ENCODE measurements around the gene PLEKHA6. TPM values are rescaled to one million over a fixed set of nuclear protein-coding genes. Genes with fewer than 3 reads are reported as not detected.

The PLEKHA6 gene
- total and polyA plus RNA-seq, 2 of the 4 experiments (the other 2 are of a cell fraction), result 8.2 to 19.9 TPM

- in situ Hi-C loops (cut with MboI; ENCODE audit: low sequenced_read_pairs) (no loop called here), dilution Hi-C loops (cut with HindIII; ENCODE audit: low sequenced_read_pairs, unreplicated experiment) (no loop called here), intact Hi-C loops (cut with micrococcal nuclease) (no loop called here)
- no peak overlapping the region for H2AK9ac ChIP-seq (replicated peaks; ENCODE audit: low read depth, low read length, poor library complexity)
- no peak overlapping the region for H3K4me3 ChIP-seq (ENCODE audit: insufficient read depth, low read depth, low read length)
- POLR2A ChIA-PET (ENCODE audit: unreplicated experiment), result no interaction called here
- H4K20me1 ChIP-seq (ENCODE audit: insufficient read depth, low read length), result no peaks in the 10 kb centered on the region
- H3K9me3 ChIP-seq (ENCODE audit: control insufficient read depth, insufficient read depth, low read length), result no peaks in the 10 kb centered on the region
- H3K9me1 ChIP-seq (ENCODE audit: insufficient read depth, low read length), result no peaks in the 10 kb centered on the region
- no peak overlapping the region for H3K4me2 ChIP-seq (ENCODE audit: low read depth, low read length)
- H2BK15ac ChIP-seq (ENCODE audit: low read depth, low read length), result no peak overlapping the region
- H2BK20ac ChIP-seq (ENCODE audit: low read depth, low read length), result no peak overlapping the region
- no peak overlapping the region for H3K14ac ChIP-seq (replicated peaks; ENCODE audit: low read depth, low read length)
- no peak overlapping the region for H3K56ac ChIP-seq (ENCODE audit: extremely low read depth, insufficient read depth, low read length)
- ATAC-seq (ENCODE audit: low read depth), result no peak
- H3K36me3 ChIP-seq (ENCODE audit: control insufficient read depth, insufficient read depth, low read length), result peaks cover 11% of the 10 kb centered on the region
- H4K8ac ChIP-seq (ENCODE audit: low read depth in 2 of 2, low read length in 2 of 2), result no peak overlapping the region
- no peak overlapping the region for H4K5ac ChIP-seq (ENCODE audit: low read depth, low read length)
- no peak overlapping the region for H2AFZ ChIP-seq (replicated peaks; ENCODE audit: low read length, poor library complexity)
- no peak overlapping the region for H4K91ac ChIP-seq (ENCODE audit: insufficient read depth, low read depth, low read length)
- H3K9ac ChIP-seq (ENCODE audit: low read depth, low read length), result no peak overlapping the region
- no peaks in the 10 kb centered on the region for H3K79me1 ChIP-seq (ENCODE audit: low read depth in 1 of 2, low read length in 2 of 2)
- H3K18ac ChIP-seq (ENCODE audit: low read depth, low read length), result no peak overlapping the region
- H2BK5ac ChIP-seq (ENCODE audit: low read depth, low read length, poor library complexity, severe bottlenecking), result no peak overlapping the region
- CTCF ChIA-PET, result interaction anchor here (1.1 kb wide), 1 partner anchor 35 kb away, joined by 4 read pairs; no protein-coding TSS in a partner anchor
- no peaks in the 10 kb centered on the region for H3K4me1 ChIP-seq (ENCODE audit: control insufficient read depth, insufficient read depth, low read length)
- 92% methylated on average over 3 of the region's 5 CpGs; no CpG with 5 or more reads in 1 of the 2 experiments for WGBS, 2 experiments (ENCODE audit: extremely low coverage in 2 of 2, insufficient read length in 1 of 2)
- H3K4ac ChIP-seq (ENCODE audit: low read depth, low read length), result no peak overlapping the region
- no peak for TF ChIP-seq USF2 (IDR thresholded peaks at IDR 0.05; ENCODE audit: low read depth, low read length)
- TF ChIP-seq RFX5 (IDR thresholded peaks at IDR 0.05; ENCODE audit: low read depth, low read length), result no peak
- no peak for TF ChIP-seq CHD1 (IDR thresholded peaks at IDR 0.05; ENCODE audit: low read depth, low read length)
- TF ChIP-seq RAD21 (IDR thresholded peaks at IDR 0.05; ENCODE audit: low read length), result no peak
- TF ChIP-seq NFE2L2 (IDR thresholded peaks at IDR 0.05; ENCODE audit: low read depth, low read length), result no peak
- TF ChIP-seq POLR2A (IDR thresholded peaks at IDR 0.05; ENCODE audit: low read depth, low read length), result no peak
- no peak for TF ChIP-seq ELK1 (IDR thresholded peaks at IDR 0.05; ENCODE audit: borderline replicate concordance, low read depth, low read length)
- no peak for TF ChIP-seq RCOR1 (IDR thresholded peaks at IDR 0.05; ENCODE audit: insufficient replicate concordance, low read length)
- TF ChIP-seq, protein P1, sequence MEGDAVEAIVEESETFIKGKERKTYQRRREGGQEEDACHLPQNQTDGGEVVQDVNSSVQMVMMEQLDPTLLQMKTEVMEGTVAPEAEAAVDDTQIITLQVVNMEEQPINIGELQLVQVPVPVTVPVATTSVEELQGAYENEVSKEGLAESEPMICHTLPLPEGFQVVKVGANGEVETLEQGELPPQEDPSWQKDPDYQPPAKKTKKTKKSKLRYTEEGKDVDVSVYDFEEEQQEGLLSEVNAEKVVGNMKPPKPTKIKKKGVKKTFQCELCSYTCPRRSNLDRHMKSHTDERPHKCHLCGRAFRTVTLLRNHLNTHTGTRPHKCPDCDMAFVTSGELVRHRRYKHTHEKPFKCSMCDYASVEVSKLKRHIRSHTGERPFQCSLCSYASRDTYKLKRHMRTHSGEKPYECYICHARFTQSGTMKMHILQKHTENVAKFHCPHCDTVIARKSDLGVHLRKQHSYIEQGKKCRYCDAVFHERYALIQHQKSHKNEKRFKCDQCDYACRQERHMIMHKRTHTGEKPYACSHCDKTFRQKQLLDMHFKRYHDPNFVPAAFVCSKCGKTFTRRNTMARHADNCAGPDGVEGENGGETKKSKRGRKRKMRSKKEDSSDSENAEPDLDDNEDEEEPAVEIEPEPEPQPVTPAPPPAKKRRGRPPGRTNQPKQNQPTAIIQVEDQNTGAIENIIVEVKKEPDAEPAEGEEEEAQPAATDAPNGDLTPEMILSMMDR (conservative IDR thresholded peaks at IDR 0.05; ENCODE audit: low read depth, low read length), result no peak
- TF ChIP-seq MAZ (IDR thresholded peaks at IDR 0.05; ENCODE audit: borderline replicate concordance, low read depth, low read length), result no peak
- TF ChIP-seq FOS (IDR thresholded peaks at IDR 0.05; ENCODE audit: low read depth, low read length), result no peak
- TF ChIP-seq MAFK (IDR thresholded peaks at IDR 0.05; ENCODE audit: low read depth, low read length), result no peak
- no peak for TF ChIP-seq BHLHE40 (IDR thresholded peaks at IDR 0.05; ENCODE audit: low read depth, low read length)
- TF ChIP-seq CEBPB (IDR thresholded peaks at IDR 0.05; ENCODE audit: low read depth, low read length), result no peak
- no peak for TF ChIP-seq SMC3 (IDR thresholded peaks at IDR 0.05; ENCODE audit: low read depth, low read length)
- no peak for TF ChIP-seq MXI1 (IDR thresholded peaks at IDR 0.05; ENCODE audit: borderline replicate concordance, low read depth, low read length)
- no peak overlapping the region for H3K23ac ChIP-seq (ENCODE audit: low read depth, low read length)
- H3K27me3 ChIP-seq (ENCODE audit: control insufficient read depth, insufficient read depth, low read length), result no peaks in the 10 kb centered on the region
- no peak overlapping the region for H2AK5ac ChIP-seq (ENCODE audit: low read depth, low read length)
- no TSS peak for BruUV-seq (replicated peaks)
- no peak overlapping the region for H2BK120ac ChIP-seq (ENCODE audit: low read depth, low read length)
- DNase-seq, result no peak
- no peak overlapping the region for H3K27ac ChIP-seq (ENCODE audit: insufficient read depth, low read length)
Measured at GRCh38 chr1:204241914-204242313, 117.8 kb downstream of the PLEKHA6 start.

Data from IMR-90 (cell line).